ENCODE data around the gene SRSF9.
A peak's percentile ranks its signal among the peaks of the same experiment; 100 is the strongest.
"Not testable (repeated sequence)": the region's sequence is repeated elsewhere in the genome, so short reads cannot be mapped to it uniquely, and the experiment has no call there.

The SRSF9 gene, protein sequence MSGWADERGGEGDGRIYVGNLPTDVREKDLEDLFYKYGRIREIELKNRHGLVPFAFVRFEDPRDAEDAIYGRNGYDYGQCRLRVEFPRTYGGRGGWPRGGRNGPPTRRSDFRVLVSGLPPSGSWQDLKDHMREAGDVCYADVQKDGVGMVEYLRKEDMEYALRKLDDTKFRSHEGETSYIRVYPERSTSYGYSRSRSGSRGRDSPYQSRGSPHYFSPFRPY

DNA sequence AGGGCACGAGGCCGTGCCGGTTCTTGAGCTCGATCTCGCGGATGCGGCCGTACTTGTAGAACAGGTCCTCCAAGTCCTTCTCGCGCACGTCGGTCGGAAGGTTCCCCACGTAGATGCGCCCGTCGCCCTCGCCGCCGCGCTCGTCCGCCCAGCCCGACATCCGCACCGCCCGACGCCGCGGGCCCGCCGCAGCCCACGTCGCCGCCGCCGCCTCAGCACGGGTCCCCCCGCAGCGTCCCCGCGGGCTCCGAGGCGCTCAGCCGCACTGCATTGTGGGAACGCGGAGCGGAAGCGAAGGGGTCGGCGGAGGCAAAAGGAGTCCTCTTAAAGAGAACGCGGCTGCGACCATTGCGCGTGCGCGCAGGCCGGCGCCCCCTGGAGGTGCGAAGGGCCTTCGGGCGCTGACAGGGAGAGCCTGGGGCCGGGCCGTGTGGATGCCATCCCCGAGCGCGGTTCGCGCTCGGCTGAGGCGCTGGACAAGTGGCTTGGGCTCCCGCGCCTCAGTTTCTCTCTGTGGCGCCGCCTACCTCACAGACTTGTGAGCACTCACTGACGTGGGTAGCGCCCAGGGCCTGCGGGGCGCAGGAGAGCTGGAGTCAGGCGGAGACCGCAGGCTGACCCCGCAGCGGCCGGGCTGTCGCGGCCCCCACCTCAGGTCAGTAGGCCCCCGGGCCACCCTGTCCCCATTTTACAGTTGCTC, at the start of gene SRSF9:
Gene SRSF9 (minus strand): TSS at position 299 of the 700 bp plus-strand sequence. CDS start 139 bp downstream, at position 160.
- H3K27me3 Mint-ChIP-seq = no peaks in the 10 kb centered on the region
- H3K9me3 Mint-ChIP-seq = no peaks in the 10 kb centered on the region
- H3K4me1 Mint-ChIP-seq = peaks cover 20% of the 10 kb centered on the region
- H3K36me3 Mint-ChIP-seq = peaks cover 10% of the 10 kb centered on the region
- peak; percentile 98 for DNase-seq (ENCODE audit: low spot score in 2 of 2)
- ATAC-seq (ENCODE audit: low read depth) = peak; percentile 81
- H3K27ac Mint-ChIP-seq = peak within 1 kb of the TSS; percentile 86
- peak within 1 kb of the TSS; percentile 89 for H3K4me3 Mint-ChIP-seq

DNA sequence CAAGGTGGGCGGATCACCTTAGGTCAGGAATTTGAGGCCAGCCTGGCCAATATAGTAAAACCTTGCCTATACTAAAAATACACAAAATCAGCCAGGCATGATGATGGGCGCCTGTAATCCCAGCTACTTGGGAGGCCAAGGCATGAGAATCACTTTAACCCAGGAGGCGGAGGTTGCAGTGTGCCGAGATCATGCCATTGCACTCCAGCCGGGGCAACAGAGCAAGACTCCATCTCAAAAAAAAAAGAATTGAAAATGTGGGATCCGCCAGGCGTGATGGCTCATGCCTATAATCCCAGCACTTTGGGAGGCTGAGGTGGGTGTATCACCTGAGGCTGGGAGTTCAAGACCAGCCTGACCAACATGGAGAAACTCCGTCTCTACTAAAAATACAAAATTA, 49.8 kb upstream of the SRSF9 start:
- not testable (repeated sequence) for H3K4me3 Mint-ChIP-seq; H3K4me1 Mint-ChIP-seq; H3K27me3 Mint-ChIP-seq; H3K27ac Mint-ChIP-seq; H3K9me3 Mint-ChIP-seq; H3K36me3 Mint-ChIP-seq; DNase-seq (ENCODE audit: low spot score in 2 of 2); ATAC-seq (ENCODE audit: low read depth)

DNA sequence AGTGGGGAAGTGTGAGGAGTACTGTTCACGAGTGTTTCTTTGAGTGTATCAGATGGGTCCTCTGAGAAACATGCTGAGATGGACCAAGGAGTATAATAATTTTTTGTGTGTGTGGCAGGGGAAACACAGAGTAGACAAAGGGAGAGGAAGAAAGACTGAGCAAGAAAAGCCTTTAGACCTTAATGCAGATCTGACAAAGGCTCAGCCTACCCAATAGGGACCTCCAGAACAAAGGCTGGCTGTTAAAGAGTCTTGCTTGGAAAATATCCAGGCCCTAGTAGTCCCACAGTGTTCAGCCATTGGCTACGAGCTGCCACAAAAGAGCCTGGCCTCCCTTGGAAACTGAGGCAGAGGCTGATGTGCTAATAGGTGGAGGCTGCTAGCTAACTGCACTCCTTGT, 45.9 kb upstream of the SRSF9 start:
- no peak for ATAC-seq (ENCODE audit: low read depth)
- H3K27me3 Mint-ChIP-seq = no peaks in the 10 kb centered on the region
- H3K4me1 Mint-ChIP-seq = no peaks in the 10 kb centered on the region
- no peak overlapping the region for H3K4me3 Mint-ChIP-seq
- H3K9me3 Mint-ChIP-seq = no peaks in the 10 kb centered on the region
- DNase-seq (ENCODE audit: low spot score in 2 of 2) = no peak
- peaks cover 15% of the 10 kb centered on the region for H3K36me3 Mint-ChIP-seq
- H3K27ac Mint-ChIP-seq = no peak overlapping the region

DNA sequence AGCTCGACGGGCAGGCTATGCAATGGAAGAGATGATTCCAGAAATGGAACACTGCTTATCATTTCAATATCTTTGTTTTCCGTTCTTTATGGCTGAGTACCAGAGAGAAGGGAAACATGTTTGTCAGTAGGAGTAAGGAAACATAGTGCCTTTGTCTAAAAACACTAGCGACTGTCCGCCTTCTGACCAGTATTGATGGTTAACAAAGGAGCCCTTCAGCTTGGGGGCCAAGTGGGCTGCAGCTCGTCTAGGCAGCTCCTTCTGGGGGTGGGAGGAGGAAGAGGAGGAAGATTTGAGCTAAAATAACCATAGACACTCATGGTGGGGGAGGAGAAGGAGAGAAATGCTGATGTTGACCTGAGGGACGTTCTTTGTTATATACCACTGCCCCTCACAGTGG, 44.5 kb upstream of the SRSF9 start:
- no peak overlapping the region for H3K4me3 Mint-ChIP-seq
- no peak for DNase-seq (ENCODE audit: low spot score in 2 of 2)
- no peak for ATAC-seq (ENCODE audit: low read depth)
- no peaks in the 10 kb centered on the region for H3K27me3 Mint-ChIP-seq
- no peaks in the 10 kb centered on the region for H3K9me3 Mint-ChIP-seq
- no peak overlapping the region for H3K27ac Mint-ChIP-seq
- peaks cover 20% of the 10 kb centered on the region for H3K36me3 Mint-ChIP-seq
- H3K4me1 Mint-ChIP-seq = no peaks in the 10 kb centered on the region

DNA sequence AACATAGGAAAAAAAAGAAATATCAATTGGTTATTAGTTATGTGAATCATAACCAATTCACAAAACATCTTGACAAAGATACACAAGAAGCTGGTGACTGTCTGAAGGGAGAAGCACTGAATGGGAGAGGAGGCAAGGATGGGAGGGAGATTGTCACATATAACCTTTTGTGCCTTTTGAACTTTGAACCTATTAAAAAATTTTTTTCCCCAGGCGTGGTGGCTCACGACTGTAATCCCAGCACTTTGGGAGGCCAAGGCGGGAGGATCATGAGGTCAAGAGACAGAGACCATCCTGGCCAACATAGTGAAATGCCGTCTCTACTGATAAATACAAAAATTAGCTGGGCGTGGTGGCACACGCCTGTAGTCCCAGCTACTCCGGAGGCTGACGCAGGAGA, 39.0 kb upstream of the SRSF9 start:
- H3K27me3 Mint-ChIP-seq = no peaks in the 10 kb centered on the region
- ATAC-seq (ENCODE audit: low read depth) (no peak), DNase-seq (ENCODE audit: low spot score in 2 of 2) (no peak)
- no peaks in the 10 kb centered on the region for H3K9me3 Mint-ChIP-seq
- H3K4me1 Mint-ChIP-seq = no peaks in the 10 kb centered on the region
- no peak overlapping the region for H3K27ac Mint-ChIP-seq
- no peak overlapping the region for H3K4me3 Mint-ChIP-seq
- H3K36me3 Mint-ChIP-seq = peaks cover 25% of the 10 kb centered on the region

DNA sequence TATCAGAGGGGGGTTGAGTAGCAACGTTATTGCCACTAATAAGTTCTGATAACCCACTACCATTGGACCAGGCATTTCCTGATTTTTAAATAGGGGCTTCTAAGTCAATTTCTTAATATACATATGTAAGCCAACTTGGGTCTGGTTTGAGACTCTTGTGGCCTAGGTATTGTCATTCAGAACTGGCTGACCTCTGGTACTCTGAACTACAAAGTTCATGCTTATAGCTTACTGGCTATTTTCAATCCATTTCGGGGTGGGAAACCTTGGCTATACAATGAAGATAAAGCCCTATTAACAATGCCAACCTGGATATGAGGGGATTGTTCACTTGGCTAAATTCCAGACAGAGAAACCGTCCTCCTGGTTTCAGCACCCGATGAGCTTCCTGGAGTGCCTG, 35.0 kb upstream of the SRSF9 start:
- ATAC-seq (ENCODE audit: low read depth) (no peak), DNase-seq (ENCODE audit: low spot score in 2 of 2) (no peak)
- peaks cover 22% of the 10 kb centered on the region for H3K36me3 Mint-ChIP-seq
- H3K9me3 Mint-ChIP-seq = no peaks in the 10 kb centered on the region
- H3K4me1 Mint-ChIP-seq = no peaks in the 10 kb centered on the region
- no peaks in the 10 kb centered on the region for H3K27me3 Mint-ChIP-seq
- no peak overlapping the region for H3K4me3 Mint-ChIP-seq
- no peak overlapping the region for H3K27ac Mint-ChIP-seq

DNA sequence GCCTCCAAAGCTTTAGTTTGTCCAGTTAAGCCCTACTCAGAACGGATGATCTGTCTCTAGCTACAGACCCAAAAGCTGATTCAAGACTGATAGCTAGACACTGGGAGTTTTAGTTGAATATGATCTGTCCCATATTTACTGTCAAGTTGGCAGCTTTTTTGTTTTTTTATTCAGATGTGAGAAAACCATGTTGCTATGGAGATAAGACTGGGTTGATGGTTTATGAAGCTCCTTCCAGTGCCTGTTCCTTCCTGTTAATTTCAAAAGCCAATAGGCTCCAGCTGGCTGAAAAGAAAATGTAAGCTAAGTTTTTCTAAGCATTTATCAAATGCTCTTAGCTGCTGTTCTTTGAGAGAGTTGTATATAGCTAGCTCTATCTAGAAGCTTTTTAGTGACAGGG, 31.0 kb upstream of the SRSF9 start:
- Mint-ChIP-seq H3K4me1 (peaks cover 15% of the 10 kb centered on the region), H3K4me3 (no peak overlapping the region), H3K36me3 (peaks cover 18% of the 10 kb centered on the region), H3K9me3 (no peaks in the 10 kb centered on the region), H3K27ac (no peak overlapping the region), H3K27me3 (no peaks in the 10 kb centered on the region)
- DNase-seq (ENCODE audit: low spot score in 2 of 2) = no peak
- no peak for ATAC-seq (ENCODE audit: low read depth)

DNA sequence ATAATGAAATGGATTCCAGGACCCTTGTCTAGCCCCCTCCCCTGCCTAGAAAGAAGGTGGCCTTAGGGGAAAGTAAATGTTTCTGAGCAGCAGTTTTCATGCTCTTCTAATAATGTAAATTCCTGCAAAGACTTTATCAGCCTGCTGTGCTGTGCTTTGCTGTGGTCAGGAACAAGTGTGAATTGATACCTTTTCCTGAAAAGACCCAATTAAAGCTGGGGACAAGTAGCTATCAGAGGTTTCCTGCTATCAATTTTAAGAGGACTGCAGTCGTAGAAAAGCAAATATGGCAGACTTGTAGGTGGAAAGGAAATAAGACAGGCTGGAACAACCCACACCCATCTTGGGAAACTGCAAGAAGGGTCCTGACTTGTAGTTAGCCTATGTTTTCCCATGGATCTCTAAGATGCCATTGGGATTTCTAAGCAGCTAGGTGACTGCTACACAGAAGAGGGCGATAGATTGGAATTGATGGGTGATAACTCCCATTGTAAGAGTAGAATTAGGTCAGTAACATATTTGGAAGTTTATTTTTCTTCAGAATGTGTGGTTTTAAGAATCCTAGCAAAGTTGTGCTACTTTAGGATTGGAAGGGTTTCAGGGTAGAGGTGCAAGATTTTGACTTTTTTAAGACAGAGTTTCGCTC, 29.4 kb upstream of the SRSF9 start:
- H3K27ac Mint-ChIP-seq = no peak overlapping the region
- H3K4me3 Mint-ChIP-seq = no peak overlapping the region
- DNase-seq (ENCODE audit: low spot score in 2 of 2) (no peak), ATAC-seq (ENCODE audit: low read depth) (no peak)
- H3K36me3 Mint-ChIP-seq = peaks cover 15% of the 10 kb centered on the region
- no peaks in the 10 kb centered on the region for H3K9me3 Mint-ChIP-seq
- H3K4me1 Mint-ChIP-seq = peaks cover 21% of the 10 kb centered on the region
- H3K27me3 Mint-ChIP-seq = no peaks in the 10 kb centered on the region

DNA sequence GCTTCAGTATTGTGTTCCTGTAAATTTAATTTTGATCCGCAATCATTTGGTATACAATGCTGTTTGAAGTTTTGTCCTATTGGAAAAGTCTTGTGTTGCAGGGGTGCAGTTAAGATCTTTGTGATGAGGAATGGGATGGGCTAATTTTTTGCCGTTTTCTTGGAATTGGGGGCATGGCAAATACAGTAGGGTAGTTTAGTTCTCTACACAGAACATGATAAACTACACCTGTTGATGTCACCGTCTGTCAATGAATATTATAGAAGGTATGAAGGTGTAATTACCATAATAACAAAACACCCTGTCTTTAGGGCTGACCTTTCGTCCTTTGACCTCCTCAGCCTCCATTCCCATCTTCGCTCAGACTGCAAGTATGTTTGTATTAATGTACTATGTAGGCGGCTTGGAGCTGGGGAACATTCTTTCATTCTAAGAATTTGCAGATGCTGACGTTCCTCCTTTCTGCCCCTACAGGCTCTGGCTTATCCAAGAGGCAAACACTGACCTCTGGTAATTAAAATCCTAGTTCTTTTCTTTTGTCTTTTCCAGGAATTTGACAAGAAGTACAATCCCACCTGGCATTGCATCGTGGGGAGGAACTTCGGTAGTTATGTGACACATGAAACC, 28.1 kb upstream of the SRSF9 start:
- ATAC-seq (ENCODE audit: low read depth) = no peak
- peaks cover 6% of the 10 kb centered on the region for H3K36me3 Mint-ChIP-seq
- peak overlapping the region; percentile 88 for H3K27ac Mint-ChIP-seq
- DNase-seq (ENCODE audit: low spot score in 2 of 2) = no peak
- peaks cover 21% of the 10 kb centered on the region for H3K4me1 Mint-ChIP-seq
- peak overlapping the region; percentile 93 for H3K4me3 Mint-ChIP-seq
- no peaks in the 10 kb centered on the region for H3K9me3 Mint-ChIP-seq
- H3K27me3 Mint-ChIP-seq = no peaks in the 10 kb centered on the region

DNA sequence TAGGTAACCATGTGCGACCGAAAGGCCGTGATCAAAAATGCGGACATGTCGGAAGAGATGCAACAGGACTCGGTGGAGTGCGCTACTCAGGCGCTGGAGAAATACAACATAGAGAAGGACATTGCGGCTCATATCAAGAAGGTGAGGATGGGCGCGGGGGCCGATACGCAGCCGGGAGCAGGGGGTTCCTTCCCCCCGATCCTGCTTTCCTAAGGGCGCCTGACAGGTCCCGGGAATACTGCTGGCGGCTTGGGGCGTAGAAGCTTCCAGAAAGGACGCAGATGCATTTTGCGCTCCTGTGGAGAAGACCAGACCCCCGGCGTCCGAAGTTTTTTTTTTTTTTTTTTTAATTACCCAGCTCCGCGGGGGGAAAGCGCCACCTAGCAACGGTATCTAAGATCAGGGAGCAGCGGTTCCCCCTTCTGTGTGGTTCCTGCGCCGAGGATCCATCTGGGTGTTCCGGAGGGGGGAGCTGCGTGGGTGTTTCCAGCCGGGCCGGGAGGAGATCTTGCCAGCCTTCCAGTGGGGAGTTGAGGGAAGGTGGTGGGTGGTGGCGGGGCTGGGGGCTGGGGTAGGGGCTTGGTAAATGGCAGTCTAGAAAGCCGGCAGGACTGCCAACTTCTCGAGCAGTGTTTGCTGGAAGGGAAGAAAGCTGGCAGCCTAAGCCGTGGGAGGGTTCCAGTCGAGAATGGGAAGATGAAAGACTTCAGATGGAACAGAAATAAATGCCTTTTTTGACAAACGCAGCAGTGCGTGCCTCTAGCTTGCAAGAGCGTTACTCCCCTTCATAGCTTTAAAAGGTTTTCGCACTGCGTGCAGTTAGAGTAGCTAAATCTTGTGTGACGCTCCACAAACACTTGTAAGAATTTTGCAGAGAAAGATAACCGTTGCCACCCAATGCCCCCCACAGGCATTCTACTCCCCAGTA, 27.1 kb upstream of the SRSF9 start:
- peak overlapping the region; percentile 88 for H3K27ac Mint-ChIP-seq
- H3K4me1 Mint-ChIP-seq = peaks cover 21% of the 10 kb centered on the region
- peak in 1 of 2 donors; percentile 44 for DNase-seq (ENCODE audit: low spot score in 2 of 2)
- peak overlapping the region; percentile 93 for H3K4me3 Mint-ChIP-seq
- peak; percentile 26 for ATAC-seq (ENCODE audit: low read depth)
- no peaks in the 10 kb centered on the region for H3K9me3 Mint-ChIP-seq
- peaks cover 4% of the 10 kb centered on the region for H3K36me3 Mint-ChIP-seq
- no peaks in the 10 kb centered on the region for H3K27me3 Mint-ChIP-seq

DNA sequence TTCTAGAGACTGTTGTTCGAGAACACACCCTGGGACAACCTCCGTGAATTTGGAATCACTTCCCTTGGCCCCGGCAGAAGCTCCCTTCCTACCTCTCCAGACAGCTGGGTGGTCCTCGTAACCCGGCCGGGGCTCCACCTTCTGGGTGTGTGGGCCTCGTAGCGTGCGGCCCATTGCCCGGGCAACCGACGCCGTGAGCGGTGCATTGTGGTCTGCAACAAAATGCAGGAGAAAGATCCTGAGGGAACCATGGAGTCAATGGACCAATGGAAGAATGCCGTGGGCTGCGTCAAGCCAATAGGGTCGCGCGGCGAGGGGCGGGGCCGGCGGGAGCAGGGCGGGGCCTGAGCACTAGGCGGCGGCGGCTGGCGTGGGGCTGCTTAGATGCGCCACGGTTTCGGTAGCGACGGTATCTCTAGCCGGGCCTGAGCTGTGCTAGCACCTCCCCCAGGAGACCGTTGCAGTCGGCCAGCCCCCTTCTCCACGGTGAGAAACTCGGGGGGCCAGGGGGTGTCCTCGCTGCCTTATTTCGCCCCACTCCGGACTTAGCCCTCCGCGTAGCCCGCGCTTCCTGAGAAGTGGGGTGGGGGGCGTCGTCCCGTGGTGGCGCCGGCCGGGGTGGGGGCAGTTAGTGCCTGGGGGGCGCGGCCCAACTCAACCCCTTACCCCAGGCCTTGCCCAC, 26.3 kb upstream of the SRSF9 start, which contains the start of gene DYNLL1:
Gene DYNLL1 (plus strand): TSS at position 383 of the 682 bp plus-strand sequence. CDS start 309 bp downstream, outside the sequence.
- Mint-ChIP-seq H3K4me3 (peak within 1 kb of the TSS; percentile 93), H3K27ac (peak within 1 kb of the TSS; percentile 88), H3K4me1 (peaks cover 21% of the 10 kb centered on the region), H3K27me3 (no peaks in the 10 kb centered on the region), H3K9me3 (no peaks in the 10 kb centered on the region), H3K36me3 (peaks cover 4% of the 10 kb centered on the region)
- peak; percentile 99 to 100 for DNase-seq (ENCODE audit: low spot score in 2 of 2)
- peak; percentile 91 for ATAC-seq (ENCODE audit: low read depth)

DNA sequence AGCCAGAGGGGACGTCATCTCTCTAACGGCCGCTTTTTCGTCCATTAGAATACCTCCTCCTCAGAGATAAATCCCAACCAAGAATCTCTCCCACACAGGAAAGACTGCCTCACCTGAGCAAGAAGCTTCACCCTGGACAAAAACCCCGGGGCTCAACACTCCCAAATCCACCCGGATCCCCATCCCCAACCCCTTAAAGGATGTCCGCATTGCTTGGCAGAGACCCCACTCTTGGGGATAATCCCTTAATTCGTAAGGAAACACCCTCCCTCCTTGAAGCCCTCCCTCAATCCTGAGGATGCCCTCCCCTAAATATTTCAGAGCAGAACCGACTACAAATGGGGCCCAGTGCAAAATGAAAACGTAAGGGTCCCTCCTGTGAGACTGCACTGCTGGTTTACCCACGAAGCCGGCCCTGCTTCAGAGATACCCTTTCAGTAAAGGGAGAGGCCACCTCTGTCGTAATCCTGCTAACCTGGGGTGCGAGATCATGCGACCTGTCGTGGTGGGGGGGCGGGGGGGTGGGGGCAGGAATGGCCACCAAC, 25.7 kb upstream of the SRSF9 start:
- Mint-ChIP-seq H3K27ac (peak overlapping the region; percentile 88), H3K9me3 (no peaks in the 10 kb centered on the region), H3K27me3 (no peaks in the 10 kb centered on the region), H3K36me3 (peaks cover 6% of the 10 kb centered on the region), H3K4me1 (peaks cover 21% of the 10 kb centered on the region), H3K4me3 (peak overlapping the region; percentile 93)
- ATAC-seq (ENCODE audit: low read depth) (peak; percentile 2), DNase-seq (ENCODE audit: low spot score in 2 of 2) (peak in 1 of 2 donors; percentile 12)
